ENCODE measurements around the gene LILRA5.
"Not testable (repeated sequence)": the region's sequence is repeated elsewhere in the genome, so short reads cannot be mapped to it uniquely, and the experiment has no call there.

The LILRA5 gene

DNA sequence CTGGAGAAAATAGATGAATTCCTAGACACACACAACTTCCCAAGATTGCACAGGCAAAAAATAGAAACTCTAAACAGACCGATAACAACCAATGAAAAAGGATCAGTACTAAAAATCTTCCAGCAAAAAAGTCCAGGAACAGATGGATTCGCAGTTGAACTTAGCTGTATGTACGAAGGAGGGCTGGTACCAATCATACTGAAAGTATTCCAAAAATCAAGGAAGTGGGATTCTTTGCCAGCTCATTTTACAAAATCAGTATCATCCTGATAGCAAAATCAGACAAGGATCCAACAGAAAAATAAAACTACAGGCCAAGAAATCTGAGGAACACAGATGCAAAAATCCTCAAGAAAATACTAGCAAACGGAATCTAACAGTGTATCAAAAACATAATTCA is 25.5 kb downstream of the LILRA5 start:
- 89 to 95% methylated on average over 4 of the region's 4 CpGs for WGBS, 2 experiments
- Histone ChIP-seq H3K27me3 (ENCODE audit: control insufficient read depth, insufficient read depth, low read length, poor library complexity, severe bottlenecking) (no peaks in the 10 kb centered on the region), H3K4me1 (ENCODE audit: control insufficient read depth, insufficient read depth, low read length) (no peaks in the 10 kb centered on the region), H3K9me3 (ENCODE audit: control insufficient read depth, low read length) (no peaks in the 10 kb centered on the region), H3K4me3 (ENCODE audit: insufficient read depth, low read depth, low read length) (no peak overlapping the region), H3K27ac (ENCODE audit: insufficient read depth, low read depth, low read length, poor library complexity, severe bottlenecking) (no peak overlapping the region), H3K36me3 (ENCODE audit: control insufficient read depth, insufficient read depth, low read length) (no peaks in the 10 kb centered on the region)

- H3K36me3 ChIP-seq (ENCODE audit: control insufficient read depth, insufficient read depth, low read length); H3K4me1 ChIP-seq (ENCODE audit: control insufficient read depth, insufficient read depth, low read length); H3K4me3 ChIP-seq (ENCODE audit: insufficient read depth, low read depth, low read length); H3K9me3 ChIP-seq (ENCODE audit: control insufficient read depth, low read length); H3K27me3 ChIP-seq (ENCODE audit: control insufficient read depth, insufficient read depth, low read length, poor library complexity, severe bottlenecking); H3K27ac ChIP-seq (ENCODE audit: insufficient read depth, low read depth, low read length, poor library complexity, severe bottlenecking): not testable (repeated sequence)
- 80 to 93% methylated on average over 7 of the region's 10 CpGs for WGBS, 2 experiments
Measured at GRCh38 chr19:54286283-54286682, 26.7 kb downstream of the LILRA5 start.

GRCh38 chr19:54285427-54286056 is 27.4 kb downstream of the LILRA5 start:
- WGBS, 2 experiments: 84 to 89% methylated on average over 10 to 11 of the region's 12 CpGs
- not testable (repeated sequence) for H3K27me3 ChIP-seq (ENCODE audit: control insufficient read depth, insufficient read depth, low read length, poor library complexity, severe bottlenecking)

GRCh38 chr19:54282686-54283470 is 30.1 kb downstream of the LILRA5 start:
- no peak overlapping the region for H3K27ac ChIP-seq (ENCODE audit: insufficient read depth, low read depth, low read length, poor library complexity, severe bottlenecking)
- 91% methylated on average over 9 of the region's 9 CpGs for WGBS, 2 experiments

More at GRCh38 chr19:54285427-54286056, 27.4 kb downstream of the LILRA5 start:
- not testable (repeated sequence) for H3K4me3 ChIP-seq (ENCODE audit: insufficient read depth, low read depth, low read length); H3K4me1 ChIP-seq (ENCODE audit: control insufficient read depth, insufficient read depth, low read length); H3K9me3 ChIP-seq (ENCODE audit: control insufficient read depth, low read length); H3K27ac ChIP-seq (ENCODE audit: insufficient read depth, low read depth, low read length, poor library complexity, severe bottlenecking); H3K36me3 ChIP-seq (ENCODE audit: control insufficient read depth, insufficient read depth, low read length)

GRCh38 chr19:54281729-54282075 is 31.3 kb downstream of the LILRA5 start:
- H3K4me3 ChIP-seq (ENCODE audit: insufficient read depth, low read depth, low read length); H3K4me1 ChIP-seq (ENCODE audit: control insufficient read depth, insufficient read depth, low read length); H3K27me3 ChIP-seq (ENCODE audit: control insufficient read depth, insufficient read depth, low read length, poor library complexity, severe bottlenecking); H3K27ac ChIP-seq (ENCODE audit: insufficient read depth, low read depth, low read length, poor library complexity, severe bottlenecking); H3K9me3 ChIP-seq (ENCODE audit: control insufficient read depth, low read length); H3K36me3 ChIP-seq (ENCODE audit: control insufficient read depth, insufficient read depth, low read length): not testable (repeated sequence)
- WGBS, 2 experiments: 91 to 92% methylated on average over 5 of the region's 5 CpGs

More at GRCh38 chr19:54282686-54283470, 30.1 kb downstream of the LILRA5 start:
- no peaks in the 10 kb centered on the region for H3K9me3 ChIP-seq (ENCODE audit: control insufficient read depth, low read length)
- no peaks in the 10 kb centered on the region for H3K4me1 ChIP-seq (ENCODE audit: control insufficient read depth, insufficient read depth, low read length)
- H3K4me3 ChIP-seq (ENCODE audit: insufficient read depth, low read depth, low read length): no peak overlapping the region
- no peaks in the 10 kb centered on the region for H3K36me3 ChIP-seq (ENCODE audit: control insufficient read depth, insufficient read depth, low read length)
- no peaks in the 10 kb centered on the region for H3K27me3 ChIP-seq (ENCODE audit: control insufficient read depth, insufficient read depth, low read length, poor library complexity, severe bottlenecking)

GRCh38 chr19:54281007-54281728 is 31.8 kb downstream of the LILRA5 start, which contains the start of gene LILRB2:
TSS of gene LILRB2 (minus strand) at chr19:54281110. CDS start at chr19:54280496, 614 bp downstream.
- Histone ChIP-seq H3K36me3 (ENCODE audit: control insufficient read depth, insufficient read depth, low read length) (no peaks in the 10 kb centered on the region), H3K27ac (ENCODE audit: insufficient read depth, low read depth, low read length, poor library complexity, severe bottlenecking) (no peak within 1 kb of the TSS), H3K27me3 (ENCODE audit: control insufficient read depth, insufficient read depth, low read length, poor library complexity, severe bottlenecking) (no peaks in the 10 kb centered on the region), H3K4me1 (ENCODE audit: control insufficient read depth, insufficient read depth, low read length) (no peaks in the 10 kb centered on the region), H3K9me3 (ENCODE audit: control insufficient read depth, low read length) (no peaks in the 10 kb centered on the region), H3K4me3 (ENCODE audit: insufficient read depth, low read depth, low read length) (no peak within 1 kb of the TSS)
- 87 to 91% methylated on average over 12 of the region's 12 CpGs for WGBS, 2 experiments

GRCh38 chr19:54280441-54280840 is 32.5 kb downstream of the LILRA5 start:
- H3K36me3 ChIP-seq (ENCODE audit: control insufficient read depth, insufficient read depth, low read length); H3K4me1 ChIP-seq (ENCODE audit: control insufficient read depth, insufficient read depth, low read length); H3K27ac ChIP-seq (ENCODE audit: insufficient read depth, low read depth, low read length, poor library complexity, severe bottlenecking); H3K4me3 ChIP-seq (ENCODE audit: insufficient read depth, low read depth, low read length); H3K27me3 ChIP-seq (ENCODE audit: control insufficient read depth, insufficient read depth, low read length, poor library complexity, severe bottlenecking); H3K9me3 ChIP-seq (ENCODE audit: control insufficient read depth, low read length): not testable (repeated sequence)
- WGBS, 2 experiments: 89% methylated on average over 10 of the region's 10 CpGs

- not testable (repeated sequence) for H3K27me3 ChIP-seq (ENCODE audit: control insufficient read depth, insufficient read depth, low read length, poor library complexity, severe bottlenecking); H3K4me1 ChIP-seq (ENCODE audit: control insufficient read depth, insufficient read depth, low read length); H3K27ac ChIP-seq (ENCODE audit: insufficient read depth, low read depth, low read length, poor library complexity, severe bottlenecking); H3K9me3 ChIP-seq (ENCODE audit: control insufficient read depth, low read length); H3K36me3 ChIP-seq (ENCODE audit: control insufficient read depth, insufficient read depth, low read length); H3K4me3 ChIP-seq (ENCODE audit: insufficient read depth, low read depth, low read length)
- 62 to 75% methylated on average over 4 of the region's 4 CpGs for WGBS, 2 experiments
Measured at GRCh38 chr19:54280025-54280424, 32.9 kb downstream of the LILRA5 start.

DNA sequence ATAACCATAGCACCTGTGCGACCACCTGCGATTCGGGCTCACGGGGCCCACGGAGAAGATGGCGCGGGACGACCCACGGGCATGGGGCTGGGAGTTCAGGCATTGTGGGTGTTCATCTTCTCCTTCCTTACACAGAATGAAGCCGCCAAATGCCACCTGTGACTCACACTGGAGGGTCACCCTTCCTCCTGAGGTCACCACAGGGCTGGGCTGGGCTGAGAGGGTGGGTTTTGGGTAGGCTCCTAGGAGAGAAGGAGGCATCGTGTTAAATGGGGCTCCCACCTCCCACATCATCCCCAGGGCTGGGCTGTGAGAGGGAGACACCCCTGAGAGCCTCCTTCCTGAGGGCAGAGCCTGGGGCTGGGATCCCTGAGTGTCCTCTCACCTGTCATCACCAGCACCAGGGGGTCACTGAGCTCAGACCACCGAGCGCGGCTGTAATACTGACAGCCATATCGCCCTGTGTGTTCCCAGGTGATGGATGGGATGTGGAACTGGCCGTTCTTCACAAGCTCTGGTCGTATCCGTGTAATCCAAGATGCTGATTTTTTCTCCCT is 33.5 kb downstream of the LILRA5 start:
- H3K4me1 ChIP-seq (ENCODE audit: control insufficient read depth, insufficient read depth, low read length): no peaks in the 10 kb centered on the region
- no peaks in the 10 kb centered on the region for H3K27me3 ChIP-seq (ENCODE audit: control insufficient read depth, insufficient read depth, low read length, poor library complexity, severe bottlenecking)
- no peak overlapping the region for H3K27ac ChIP-seq (ENCODE audit: insufficient read depth, low read depth, low read length, poor library complexity, severe bottlenecking)
- H3K4me3 ChIP-seq (ENCODE audit: insufficient read depth, low read depth, low read length): no peak overlapping the region
- H3K36me3 ChIP-seq (ENCODE audit: control insufficient read depth, insufficient read depth, low read length): no peaks in the 10 kb centered on the region
- WGBS, 2 experiments: 92% methylated on average over 18 of the region's 18 CpGs
- H3K9me3 ChIP-seq (ENCODE audit: control insufficient read depth, low read length): no peaks in the 10 kb centered on the region

DNA sequence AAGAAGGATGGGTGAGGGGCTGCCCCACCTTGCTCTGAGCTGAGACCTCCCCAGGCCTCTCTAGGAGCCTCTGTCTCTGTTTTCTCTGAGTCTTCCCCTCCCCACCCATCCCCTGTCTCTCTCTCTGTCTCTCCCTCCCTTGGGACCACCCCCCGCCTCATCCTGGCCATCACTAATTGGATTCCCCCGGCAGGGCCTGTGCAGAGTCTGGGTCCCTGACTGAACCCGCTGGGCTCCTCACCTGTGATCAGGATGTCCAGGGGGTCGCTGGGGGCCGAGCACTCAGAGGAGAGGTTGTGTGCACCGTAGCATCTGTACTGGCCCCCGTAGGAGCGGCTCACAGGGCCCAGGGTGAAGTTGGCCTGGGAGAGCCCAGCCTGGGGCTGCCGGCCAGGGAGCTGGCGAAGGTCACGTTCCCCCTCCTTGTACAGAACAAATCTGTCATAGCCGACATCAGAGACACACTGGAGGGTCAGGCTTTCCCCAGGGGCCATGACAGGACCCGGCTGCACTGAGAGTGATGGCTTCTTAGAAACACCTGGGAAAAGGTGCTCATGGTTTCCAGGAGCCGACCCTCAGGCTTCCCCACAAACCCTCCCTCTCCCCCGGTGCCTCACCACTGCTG is 34.3 kb downstream of the LILRA5 start:
- not testable (repeated sequence) for H3K4me3 ChIP-seq (ENCODE audit: insufficient read depth, low read depth, low read length); H3K36me3 ChIP-seq (ENCODE audit: control insufficient read depth, insufficient read depth, low read length); H3K9me3 ChIP-seq (ENCODE audit: control insufficient read depth, low read length); H3K27ac ChIP-seq (ENCODE audit: insufficient read depth, low read depth, low read length, poor library complexity, severe bottlenecking); H3K27me3 ChIP-seq (ENCODE audit: control insufficient read depth, insufficient read depth, low read length, poor library complexity, severe bottlenecking); H3K4me1 ChIP-seq (ENCODE audit: control insufficient read depth, insufficient read depth, low read length)
- 86 to 89% methylated on average over 15 of the region's 15 CpGs for WGBS, 2 experiments
